GM23338 (cell line): ENCODE results near the gene DYSF.

Source experiments
- CREB1 ChIP-seq: fragments of 250-450 bp; sonication (Bioruptor Pico); IDR thresholded peaks from 2 replicates; pipeline ENCODE4 v1.5.0; 2020; ENCODE audit warnings: low read depth, mild to moderate bottlenecking, moderate library complexity
- CTCF ChIP-seq, 2 experiments: fragments of 200-600 bp in 1 of 2; sonication (generic) in 1 of 2; conservative IDR thresholded peaks; 2 replicates each; pipeline versions ENCODE4 v1.5.1 to v1.6.1; 2016 to 2017; ENCODE audit warnings: antibody characterized with exemption in 2 of 2, low read depth in 2 of 2, mild to moderate bottlenecking in 2 of 2, moderate library complexity in 1 of 2
- ETS1 ChIP-seq: IDR thresholded peaks from 2 replicates; pipeline ENCODE4 v1.6.1; 2016; ENCODE audit warnings: antibody characterized with exemption
- EZH2 ChIP-seq: fragments of 200-600 bp; sonication (generic); IDR thresholded peaks from one replicate; pipeline ENCODE4 v1.8.0; 2017; ENCODE audit warnings: antibody characterized with exemption, mild to moderate bottlenecking, low read depth; ENCODE audit not compliant: unreplicated experiment
- EZH2phosphoT487 ChIP-seq: fragments of 200-600 bp; sonication (generic); IDR thresholded peaks from one replicate; pipeline ENCODE4 v1.8.1; 2018; ENCODE audit warnings: antibody characterized with exemption; ENCODE audit not compliant: unreplicated experiment
- JUNB ChIP-seq: IDR thresholded peaks from one replicate; pipeline ENCODE4 v1.6.1; 2016; ENCODE audit warnings: antibody characterized with exemption; ENCODE audit not compliant: unreplicated experiment
- NANOG ChIP-seq: IDR thresholded peaks from 2 replicates; pipeline ENCODE4 v1.6.1; 2016; ENCODE audit warnings: antibody characterized with exemption, borderline replicate concordance
- POLR2AphosphoS5 ChIP-seq: IDR thresholded peaks from 2 replicates; pipeline ENCODE4 v1.6.1; 2016; ENCODE audit warnings: antibody characterized with exemption, low read depth
- REST ChIP-seq: IDR thresholded peaks from one replicate; pipeline ENCODE4 v1.6.1; 2018; ENCODE audit warnings: antibody characterized with exemption; ENCODE audit not compliant: unreplicated experiment
- STAT1 ChIP-seq: IDR thresholded peaks from one replicate; pipeline ENCODE4 v1.6.1; 2016; ENCODE audit warnings: antibody characterized with exemption; ENCODE audit not compliant: unreplicated experiment

GRCh38 chr2:71704688-71705087, 251.3 kb downstream of the DYSF start:
- TF ChIP-seq CTCF (conservative IDR thresholded peaks at IDR 0.05; ENCODE audit: low read depth in 2 of 2) (no peak), ETS1 (no peak), EZH2 (no peak), REST (no peak), CREB1 (CRISPR knock-in tag) (no peak), POLR2AphosphoS5 (no peak), EZH2phosphoT487 (no peak), STAT1 (no peak), JUNB (no peak), NANOG (no peak)
